GM18858 (cell line): ENCODE data around the gene BLTP3A.
"Not testable (repeated sequence)": the region's sequence is repeated elsewhere in the genome, so short reads cannot be mapped to it uniquely, and the experiment has no call there.

Experiments
- ATAC-seq: cut with Tn5 transposase; IDR thresholded peaks from one replicate; pipeline ENCODE4 v1.9.1; 2021; ENCODE audit not compliant: unreplicated experiment

The BLTP3A gene

GRCh38 chr6:34791701-34792604 lies at the start of gene BLTP3A:
BLTP3A (plus strand) TSS chr6:34792083; CDS start chr6:34792251, 168 bp downstream.
- ATAC-seq: peak; percentile 63

- no peak for ATAC-seq
These were observed 49.8 kb upstream of the BLTP3A start for GRCh38 chr6:34742094-34742493.

- ATAC-seq: no peak
These were observed 48.1 kb upstream of the BLTP3A start for GRCh38 chr6:34743625-34744293.

GRCh38 chr6:34744294-34744647 lies 47.6 kb upstream of the BLTP3A start:
- ATAC-seq: not testable (repeated sequence)

- no peak for ATAC-seq
These were observed 46.4 kb upstream of the BLTP3A start for GRCh38 chr6:34745277-34746103.

GRCh38 chr6:34746104-34746846 lies 45.6 kb upstream of the BLTP3A start:
- no peak for ATAC-seq

- no peak for ATAC-seq
These were observed 43.1 kb upstream of the BLTP3A start for GRCh38 chr6:34748757-34749156.

- not testable (repeated sequence) for ATAC-seq
These were observed 35.4 kb upstream of the BLTP3A start for GRCh38 chr6:34756513-34756856.

GRCh38 chr6:34757687-34758274 lies 34.1 kb upstream of the BLTP3A start:
- peak; percentile 6 for ATAC-seq

- no peak for ATAC-seq
These were observed 31.8 kb upstream of the BLTP3A start for GRCh38 chr6:34760108-34760507.

- not testable (repeated sequence) for ATAC-seq
These were observed 30.2 kb upstream of the BLTP3A start for GRCh38 chr6:34761681-34762080.

- ATAC-seq: no peak
These were observed 23.7 kb upstream of the BLTP3A start for GRCh38 chr6:34768148-34768547.

- no peak for ATAC-seq
These were observed 20.2 kb upstream of the BLTP3A start for GRCh38 chr6:34771727-34772126.

GRCh38 chr6:34772940-34773339 lies 18.9 kb upstream of the BLTP3A start:
- no peak for ATAC-seq

GRCh38 chr6:34773916-34774315 lies 18.0 kb upstream of the BLTP3A start:
- no peak for ATAC-seq

GRCh38 chr6:34774967-34775366 lies 16.9 kb upstream of the BLTP3A start:
- ATAC-seq: no peak

GRCh38 chr6:34785375-34785774 lies 6.5 kb upstream of the BLTP3A start:
- not testable (repeated sequence) for ATAC-seq

- ATAC-seq: not testable (repeated sequence)
These were observed 4.7 kb upstream of the BLTP3A start for GRCh38 chr6:34787152-34787551.

- ATAC-seq: no peak
These were observed 3.8 kb upstream of the BLTP3A start for GRCh38 chr6:34788111-34788510.

GRCh38 chr6:34791164-34791700 lies 651 bp upstream of the BLTP3A start:
- no peak for ATAC-seq
